HCT116 (cell line): Measurements from ENCODE around the gene NEK1. TPM values are rescaled to one million over a fixed set of nuclear protein-coding genes. Genes with fewer than 3 reads are reported as not detected.

ENCODE experiments used
- ATAC-seq: fragments of 200-7000 bp; cut with Tn5 transposase; 2 replicates; pipeline ENCODE4 v1.9.1; 2020; ENCODE audit warnings: mild to moderate bottlenecking, moderate library complexity
- BruUV-seq: library from RNA; stranded (reverse); fragments of 400-500 nt; replicated peaks from 2 replicates; lab custom pipeline; 2021; lab: Mats Ljungman, UMichigan
- CTCF ChIA-PET: fragments of 300-600 bp; sonication (Branson Sonifier 250); formaldehyde crosslinking; loops from one replicate; lab custom pipeline; 2021; ENCODE audit warnings: antibody characterized with exemption; lab: Charles Lee
- POLR2A ChIA-PET: fragments of 300-600, 350-600 bp; sonication (Branson Sonifier 250); formaldehyde crosslinking; loops from one replicate; lab custom pipeline; 2021; ENCODE audit warnings: antibody characterized with exemption; lab: Charles Lee
- RAD21 ChIA-PET, 2 experiments: fragments of 300-600 bp; sonication (Branson Sonifier 250); formaldehyde crosslinking; loops; one replicate each; lab custom pipeline; 2023; ENCODE audit warnings: low total read pairs in 2 of 2; ENCODE audit not compliant: uncharacterized antibody in 2 of 2, unreplicated experiment in 2 of 2, low non-redundant PET in 1 of 2; lab: Charles Lee
- DNase-seq: peaks from one replicate; pipeline ENCODE4 v3.0.0-alpha.2; 2010; ENCODE audit warnings: low read depth, low spot score
- H2AFZ ChIP-seq: fragments of 200-600 bp; shearing (Covaris generic), sonication (generic); 2 replicates; pipeline ENCODE4 v1.6.1; 2017; ENCODE audit warnings: low read depth, mixed run types, mixed read lengths, antibody characterized with exemption, low read length; ENCODE audit not compliant: poor library complexity, severe bottlenecking
- H3K27ac ChIP-seq: 2 replicates; pipeline ENCODE4 v1.5.1; 2012; ENCODE audit warnings: low read depth, low read length
- H3K27me3 ChIP-seq: fragments of 200-600 bp; sonication (generic); 2 replicates; pipeline ENCODE4 v1.6.1; 2016; ENCODE audit warnings: mixed run types, low read length, mixed read lengths; ENCODE audit not compliant: insufficient read depth
- H3K36me3 ChIP-seq, 2 experiments: fragments of 200-500 bp in 1 of 2; fragments of 200-600 bp in 1 of 2; sonication (Bioruptor generic) in 1 of 2; sonication (generic) in 1 of 2; 2 replicates each; pipeline versions ENCODE4 v1.5.1 to v1.6.1; 2014 to 2016; ENCODE audit warnings: low read length in 2 of 2, inconsistent platforms in 1 of 2, mixed read lengths in 1 of 2, mixed run types in 1 of 2; ENCODE audit not compliant: insufficient read depth in 2 of 2, control insufficient read depth in 1 of 2
- H3K4me1 ChIP-seq, 2 experiments: fragments of 200-600 bp in 1 of 2; sonication (generic) in 1 of 2; 2 replicates each; pipeline versions ENCODE4 v1.5.1 to v1.6.1; 2012 to 2017; ENCODE audit warnings: low read length in 2 of 2, inconsistent platforms in 1 of 2, mild to moderate bottlenecking in 1 of 2, mixed read lengths in 1 of 2, mixed run types in 1 of 2, moderate library complexity in 1 of 2; ENCODE audit not compliant: insufficient read depth in 2 of 2, control insufficient read depth in 1 of 2
- H3K4me2 ChIP-seq: fragments of 200-600 bp; sonication (generic); 2 replicates; pipeline ENCODE4 v1.6.1; 2017; ENCODE audit warnings: mixed run types, low read length, mixed read lengths
- H3K4me3 ChIP-seq, 2 experiments: fragments of 200-600 bp in 1 of 2; sonication (generic) in 1 of 2; replicated peaks in 1 of 2; 2 replicates each; pipeline ENCODE4 v1.5.1; 2011 to 2016; ENCODE audit warnings: low read length in 2 of 2, control low read depth in 1 of 2, low read depth in 1 of 2, mild to moderate bottlenecking in 1 of 2, mixed read lengths in 1 of 2, mixed run types in 1 of 2
- H3K79me2 ChIP-seq: fragments of 200-600 bp; sonication (generic); 2 replicates; pipeline ENCODE4 v1.6.1; 2017; ENCODE audit warnings: mild to moderate bottlenecking, mixed run types, low read length, moderate library complexity, mixed read lengths; ENCODE audit not compliant: insufficient read depth
- H3K9ac ChIP-seq: fragments of 200-600 bp; sonication (generic); 2 replicates; pipeline ENCODE4 v1.6.1; 2016; ENCODE audit warnings: low read length, mixed read lengths
- H3K9me2 ChIP-seq: fragments of 200-600 bp; sonication (generic), shearing (Covaris generic); 2 replicates; pipeline ENCODE4 v1.6.1; 2017; ENCODE audit warnings: mixed run types, mild to moderate bottlenecking, moderate library complexity; ENCODE audit not compliant: insufficient read depth
- H3K9me3 ChIP-seq, 2 experiments: fragments of 200-500 bp in 1 of 2; fragments of 200-600 bp in 1 of 2; sonication (Bioruptor generic) in 1 of 2; sonication (generic) in 1 of 2; 2 replicates each; pipeline ENCODE4 v1.6.1; 2014 to 2017; ENCODE audit warnings: low read length in 2 of 2, mixed read lengths in 2 of 2, inconsistent platforms in 1 of 2, low read depth in 1 of 2, mild to moderate bottlenecking in 1 of 2, mixed run types in 1 of 2, moderate library complexity in 1 of 2; ENCODE audit not compliant: control insufficient read depth in 1 of 2, insufficient read depth in 1 of 2
- H4K20me1 ChIP-seq: fragments of 200-600 bp; sonication (generic), shearing (Covaris generic); 2 replicates; pipeline ENCODE4 v1.6.1; 2017; ENCODE audit warnings: mixed run types, mild to moderate bottlenecking, moderate library complexity; ENCODE audit not compliant: insufficient read depth
- CTCF ChIP-seq, 3 experiments: fragments of 200-600 bp in 1 of 3; sonication (generic) in 1 of 3; IDR thresholded peaks in 2 of 3; conservative IDR thresholded peaks in 1 of 3; 2 replicates each; pipeline ENCODE4 v1.5.1; 2012 to 2017; ENCODE audit warnings: low read depth in 2 of 3, low read length in 2 of 3, antibody characterized with exemption in 1 of 3, borderline replicate concordance in 1 of 3, control low read depth in 1 of 3, mild to moderate bottlenecking in 1 of 3, mixed read lengths in 1 of 3, mixed run types in 1 of 3, moderate library complexity in 1 of 3; ENCODE audit not compliant: insufficient read depth in 1 of 3
- EZH2 ChIP-seq: fragments of 200-600 bp; sonication (generic); IDR thresholded peaks from 2 replicates; pipeline ENCODE4 v1.6.1; 2017; ENCODE audit warnings: antibody characterized with exemption, mixed run types
- EZH2phosphoT487 ChIP-seq: fragments of 200-600 bp; IDR thresholded peaks from 2 replicates; pipeline ENCODE4 v1.6.1; 2018; ENCODE audit warnings: antibody characterized with exemption, borderline replicate concordance
- FOSL1 ChIP-seq: IDR thresholded peaks from 2 replicates; pipeline ENCODE4 v1.6.1; 2012; ENCODE audit warnings: low read depth
- JUND ChIP-seq: IDR thresholded peaks from 2 replicates; pipeline ENCODE4 v1.6.1; 2012
- POLR2A ChIP-seq: IDR thresholded peaks from 2 replicates; pipeline ENCODE4 v1.7.0; 2011; ENCODE audit warnings: borderline replicate concordance; ENCODE audit not compliant: insufficient read depth, insufficient read length; ENCODE audit errors: extremely low read depth
- POLR2AphosphoS5 ChIP-seq: IDR thresholded peaks from 2 replicates; pipeline ENCODE4 v1.6.1; 2011; ENCODE audit warnings: mild to moderate bottlenecking, low read depth, low read length, moderate library complexity
- SIN3A ChIP-seq: IDR thresholded peaks from 2 replicates; pipeline ENCODE4 v1.6.1; 2012; ENCODE audit warnings: low read depth
- SP1 ChIP-seq: IDR thresholded peaks from 2 replicates; pipeline ENCODE4 v1.6.1; 2012; ENCODE audit warnings: low read depth
- YY1 ChIP-seq: IDR thresholded peaks from 2 replicates; pipeline ENCODE4 v1.6.1; 2011; ENCODE audit warnings: low read length, low read depth, moderate library complexity, mild to moderate bottlenecking; ENCODE audit not compliant: insufficient replicate concordance; ENCODE audit errors: extremely low read depth
- ZBTB33 ChIP-seq: IDR thresholded peaks from 2 replicates; pipeline ENCODE4 v1.6.1; 2011; ENCODE audit warnings: mild to moderate bottlenecking, low read length, moderate library complexity; ENCODE audit not compliant: insufficient replicate concordance; ENCODE audit errors: extremely low read depth
- ZNF274 ChIP-seq: fragments of 200-500 bp; sonication (Bioruptor generic); IDR thresholded peaks from 2 replicates; pipeline ENCODE4 v1.6.1; 2014; ENCODE audit warnings: mild to moderate bottlenecking, low read depth, low read length, inconsistent platforms
- intact Hi-C: fragments of 100-400 bp; cut with micrococcal nuclease; formaldehyde crosslinking; loops from 2 replicates; pipeline ENCODE4 v1.10.0; 2022
- total RNA-seq: library from RNA; stranded (reverse); gene quantifications from one replicate; pipeline ENCODE4 v1.2.1, GENCODE V29; 2021; ENCODE audit not compliant: unreplicated experiment
- TF ChIP-seq, protein P1 (sequence below): IDR thresholded peaks from 2 replicates; pipeline ENCODE4 v1.6.1; 2012; ENCODE audit warnings: low read depth

NEK1 gene
- total RNA-seq, 1 experiment from 2014 or later, result 13.3 TPM

- TF ChIP-seq CTCF (IDR thresholded peaks at IDR 0.05 in 2 of 3, conservative IDR thresholded peaks at IDR 0.05 in 1 of 3; ENCODE audit: borderline replicate concordance in 1 of 3, insufficient read depth in 1 of 3, low read depth in 2 of 3, low read length in 2 of 3), result no peak
Observed at GRCh38 chr4:169582203-169582602, 30.2 kb downstream of the NEK1 start (continued).

- Histone ChIP-seq H3K9me3 (no peaks in the 10 kb centered on the region), H2AFZ (no peak overlapping the region), H3K4me3 (no peak overlapping the region), H3K27me3 (no peaks in the 10 kb centered on the region), H3K9me2 (no peaks in the 10 kb centered on the region), H3K4me2 (no peak overlapping the region), H3K4me1 (no peaks in the 10 kb centered on the region), H3K9ac (no peak overlapping the region), H3K36me3 (no peaks in the 10 kb centered on the region), H3K27ac (no peak overlapping the region), H4K20me1 (no peaks in the 10 kb centered on the region), H3K79me2 (no peaks in the 10 kb centered on the region)
- ChIA-PET RAD21 (no interaction called here), CTCF (no interaction called here), POLR2A (no interaction called here)
- ATAC-seq (no peak), DNase-seq (no peak)
- BruUV-seq, result no TSS peak
- intact Hi-C loops, result no loop called here
- TF ChIP-seq, protein P1, sequence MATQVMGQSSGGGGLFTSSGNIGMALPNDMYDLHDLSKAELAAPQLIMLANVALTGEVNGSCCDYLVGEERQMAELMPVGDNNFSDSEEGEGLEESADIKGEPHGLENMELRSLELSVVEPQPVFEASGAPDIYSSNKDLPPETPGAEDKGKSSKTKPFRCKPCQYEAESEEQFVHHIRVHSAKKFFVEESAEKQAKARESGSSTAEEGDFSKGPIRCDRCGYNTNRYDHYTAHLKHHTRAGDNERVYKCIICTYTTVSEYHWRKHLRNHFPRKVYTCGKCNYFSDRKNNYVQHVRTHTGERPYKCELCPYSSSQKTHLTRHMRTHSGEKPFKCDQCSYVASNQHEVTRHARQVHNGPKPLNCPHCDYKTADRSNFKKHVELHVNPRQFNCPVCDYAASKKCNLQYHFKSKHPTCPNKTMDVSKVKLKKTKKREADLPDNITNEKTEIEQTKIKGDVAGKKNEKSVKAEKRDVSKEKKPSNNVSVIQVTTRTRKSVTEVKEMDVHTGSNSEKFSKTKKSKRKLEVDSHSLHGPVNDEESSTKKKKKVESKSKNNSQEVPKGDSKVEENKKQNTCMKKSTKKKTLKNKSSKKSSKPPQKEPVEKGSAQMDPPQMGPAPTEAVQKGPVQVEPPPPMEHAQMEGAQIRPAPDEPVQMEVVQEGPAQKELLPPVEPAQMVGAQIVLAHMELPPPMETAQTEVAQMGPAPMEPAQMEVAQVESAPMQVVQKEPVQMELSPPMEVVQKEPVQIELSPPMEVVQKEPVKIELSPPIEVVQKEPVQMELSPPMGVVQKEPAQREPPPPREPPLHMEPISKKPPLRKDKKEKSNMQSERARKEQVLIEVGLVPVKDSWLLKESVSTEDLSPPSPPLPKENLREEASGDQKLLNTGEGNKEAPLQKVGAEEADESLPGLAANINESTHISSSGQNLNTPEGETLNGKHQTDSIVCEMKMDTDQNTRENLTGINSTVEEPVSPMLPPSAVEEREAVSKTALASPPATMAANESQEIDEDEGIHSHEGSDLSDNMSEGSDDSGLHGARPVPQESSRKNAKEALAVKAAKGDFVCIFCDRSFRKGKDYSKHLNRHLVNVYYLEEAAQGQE, result no peak
- TF ChIP-seq FOSL1 (no peak), EZH2phosphoT487 (no peak), SIN3A (no peak), ZBTB33 (no peak), JUND (no peak), EZH2 (no peak), CTCF (IDR thresholded peaks at IDR 0.05 in 2 of 3, conservative IDR thresholded peaks at IDR 0.05 in 1 of 3; ENCODE audit: borderline replicate concordance in 1 of 3, insufficient read depth in 1 of 3, low read depth in 2 of 3, low read length in 2 of 3) (no peak), POLR2A (no peak), YY1 (no peak), SP1 (no peak), ZNF274 (no peak), POLR2AphosphoS5 (no peak)
Observed at GRCh38 chr4:169573889-169574288, 38.5 kb downstream of the NEK1 start.
